ENCODE results near the gene MCCD1.

GRCh38 chr6:31540640-31541039, 11.9 kb downstream of the MCCD1 start:
- TF ChIP-seq ZNF10 (tag by site-specific recombination; IDR thresholded peaks at IDR 0.05), result no peak
- TF ChIP-seq CTCF (tag by site-specific recombination; IDR thresholded peaks at IDR 0.05), result no peak
- TF ChIP-seq ZBTB11 (tag by site-specific recombination; conservative IDR thresholded peaks at IDR 0.05; ENCODE audit: low read depth), result no peak
- TF ChIP-seq ZNF600 (tag by site-specific recombination; IDR thresholded peaks at IDR 0.05), result no peak
- TF ChIP-seq MEIS1 (CRISPR knock-in tag; IDR thresholded peaks at IDR 0.05; ENCODE audit: borderline replicate concordance), result no peak
- no peak for TF ChIP-seq ZNF366 (tag by site-specific recombination; conservative IDR thresholded peaks at IDR 0.05)
- TF ChIP-seq ELK4 (IDR thresholded peaks at IDR 0.05; ENCODE audit: borderline replicate concordance, low read depth, low read length), result no peak
- TF ChIP-seq ZSCAN5A (tag by site-specific recombination; IDR thresholded peaks at IDR 0.05), result no peak
- no peak for TF ChIP-seq TRIM28 (IDR thresholded peaks at IDR 0.05; ENCODE audit: borderline replicate concordance, low read length)
- TF ChIP-seq WT1 (tag by site-specific recombination; IDR thresholded peaks at IDR 0.05), result no peak
- TF ChIP-seq REST (tag by site-specific recombination; IDR thresholded peaks at IDR 0.05), result no peak; the same call in 1 of the 2 replicates
- no peak for TF ChIP-seq PATZ1 (tag by site-specific recombination; IDR thresholded peaks at IDR 0.05)
